Measurements from ENCODE around the gene ECE1.
"Not testable (repeated sequence)": the region's sequence is repeated elsewhere in the genome, so short reads cannot be mapped to it uniquely, and the experiment has no call there.

ECE1 gene

GRCh38 chr1:21236178-21236577, 54.1 kb downstream of the ECE1 start:
- no peak for DNase-seq (ENCODE audit: low read depth, low spot score)
- ChIA-PET POLR2A (no interaction called here), CTCF (interaction anchor here (2.9 to 8.5 kb wide), 3 partner anchors 14 to 131 kb away, joined by 12 to 405 read pairs (median 191); no protein-coding TSS in a partner anchor)
- no peak for TF ChIP-seq CTCF (IDR thresholded peaks at IDR 0.05; ENCODE audit: insufficient read depth, low read length, missing control alignments)
- no peak overlapping the region for H3K4me3 ChIP-seq (ENCODE audit: low read depth, low read length)

GRCh38 chr1:21234779-21235178, 55.5 kb downstream of the ECE1 start:
- no peak for TF ChIP-seq CTCF (IDR thresholded peaks at IDR 0.05; ENCODE audit: insufficient read depth, low read length, missing control alignments)
- H3K4me3 ChIP-seq (ENCODE audit: low read depth, low read length): no peak overlapping the region
- DNase-seq (ENCODE audit: low read depth, low spot score): peak; percentile 62
- CTCF ChIA-PET: interaction anchor here (1.2 to 8.5 kb wide), 12 partner anchors 15 to 439 kb away, joined by 3 to 405 read pairs (median 7); no protein-coding TSS in a partner anchor
- POLR2A ChIA-PET: interaction anchor here (1.9 kb wide), 1 partner anchor 27 kb away, joined by 4 read pairs; no protein-coding TSS in a partner anchor

- no peak for TF ChIP-seq CTCF (IDR thresholded peaks at IDR 0.05; ENCODE audit: insufficient read depth, low read length, missing control alignments)
- ChIA-PET POLR2A (interaction anchor here (1.0 kb wide), 1 partner anchor 133 kb away, joined by 4 read pairs; no protein-coding TSS in a partner anchor), CTCF (interaction anchor here (0.8 to 8.5 kb wide), 23 partner anchors 9 to 711 kb away, joined by 3 to 405 read pairs (median 5); no protein-coding TSS in a partner anchor)
- H3K4me3 ChIP-seq (ENCODE audit: low read depth, low read length): no peak overlapping the region
- no peak for DNase-seq (ENCODE audit: low read depth, low spot score)
Observed at GRCh38 chr1:21233490-21233889, 56.8 kb downstream of the ECE1 start.

- peak; percentile 55 for TF ChIP-seq CTCF (IDR thresholded peaks at IDR 0.05; ENCODE audit: insufficient read depth, low read length, missing control alignments)
- ChIA-PET CTCF (interaction anchor here (0.5 to 8.5 kb wide), 43 partner anchors 8 to 537 kb away, joined by 3 to 405 read pairs (median 5); partner anchors contain the start of gene HP1BP3), POLR2A (no interaction called here)
- no peak for DNase-seq (ENCODE audit: low read depth, low spot score)
- no peak overlapping the region for H3K4me3 ChIP-seq (ENCODE audit: low read depth, low read length)
Observed at GRCh38 chr1:21232044-21232443, 58.2 kb downstream of the ECE1 start.

GRCh38 chr1:21229246-21230000, 60.8 kb downstream of the ECE1 start:
- TF ChIP-seq CTCF (IDR thresholded peaks at IDR 0.05; ENCODE audit: insufficient read depth, low read length, missing control alignments): no peak
- H3K4me3 ChIP-seq (ENCODE audit: low read depth, low read length): no peak overlapping the region
- CTCF ChIA-PET: interaction anchor here (1.0 to 8.5 kb wide), 4 partner anchors 10 to 137 kb away, joined by 3 to 405 read pairs (median 5); no protein-coding TSS in a partner anchor
- DNase-seq (ENCODE audit: low read depth, low spot score): no peak
- POLR2A ChIA-PET: no interaction called here

GRCh38 chr1:21228224-21228623, 62.0 kb downstream of the ECE1 start:
- H3K4me3 ChIP-seq (ENCODE audit: low read depth, low read length); POLR2A ChIA-PET; DNase-seq (ENCODE audit: low read depth, low spot score): not testable (repeated sequence)
- CTCF ChIA-PET: interaction anchor here (1.6 to 8.5 kb wide), 2 partner anchors 11 to 139 kb away, joined by 6 to 405 read pairs; no protein-coding TSS in a partner anchor
